Stimulated activated naive CD8-positive, alpha-beta T cell treated with anti-CD3 and anti-CD28 coated beads, Interleukin-15, amount 100 ng/mL, for 72 hours (primary cell): ENCODE measurements around the gene PGM1.
A peak's percentile ranks its signal among the peaks of the same experiment; 100 is the strongest.

Source experiments
- ATAC-seq: fragments of 150-1000 bp; cut with Tn5 transposase; 2 replicates; pipeline ENCODE4 v1.10.0; 2021; ENCODE audit warnings: mild to moderate bottlenecking, moderate library complexity
- DNase-seq, 2 donors: peaks; one replicate each; pipeline ENCODE4 v3.0.0; 2021 to 2022
- H3K27ac Mint-ChIP-seq, 2 donors: one replicate each; pipeline ENCODE4 v1.8.0; 2022; ENCODE audit warnings: mild to moderate bottlenecking in 2 of 2, mixed read lengths in 2 of 2, moderate library complexity in 2 of 2
- H3K27me3 Mint-ChIP-seq: one replicate; pipeline ENCODE4 v1.8.0; 2022; ENCODE audit warnings: mixed read lengths
- H3K4me1 Mint-ChIP-seq: one replicate; pipeline ENCODE4 v1.8.0; 2022; ENCODE audit warnings: mild to moderate bottlenecking, mixed read lengths
- H3K4me3 Mint-ChIP-seq, 2 donors: one replicate each; pipeline ENCODE4 v1.8.0; 2022; ENCODE audit warnings: mild to moderate bottlenecking in 2 of 2, mixed read lengths in 2 of 2, moderate library complexity in 1 of 2
- H3K9me3 Mint-ChIP-seq, 2 donors: one replicate each; pipeline ENCODE4 v1.8.0; 2022; ENCODE audit warnings: mixed read lengths in 2 of 2

The PGM1 gene

DNA sequence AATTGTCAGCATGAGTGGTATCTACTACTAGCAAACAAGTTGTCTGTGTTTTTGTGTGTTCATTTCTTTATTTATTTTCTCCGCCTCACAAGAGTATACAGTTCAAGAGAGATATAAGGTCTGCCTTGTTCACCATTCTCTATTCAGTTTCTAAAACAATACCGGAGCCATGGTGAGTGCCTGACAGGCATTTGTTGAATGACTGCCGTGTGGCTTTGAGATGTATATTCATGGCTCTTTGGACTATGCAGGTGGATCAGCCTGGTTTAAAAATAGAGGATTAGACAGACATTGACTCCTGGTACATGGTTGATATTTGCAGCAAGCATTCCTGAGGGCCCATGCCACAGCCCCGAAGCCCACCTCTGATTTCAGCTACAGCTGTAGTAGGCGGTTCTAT lies 89.7 kb downstream of the PGM1 start:
- H3K4me1 Mint-ChIP-seq: no peaks in the 10 kb centered on the region
- H3K27me3 Mint-ChIP-seq: peaks cover 16% of the 10 kb centered on the region
- ATAC-seq (no peak), DNase-seq (no peak)
- no peak overlapping the region for H3K4me3 Mint-ChIP-seq
- H3K9me3 Mint-ChIP-seq: peaks cover 0 to 10% of the 10 kb centered on the region in 2 donors
- no peak overlapping the region for H3K27ac Mint-ChIP-seq

DNA sequence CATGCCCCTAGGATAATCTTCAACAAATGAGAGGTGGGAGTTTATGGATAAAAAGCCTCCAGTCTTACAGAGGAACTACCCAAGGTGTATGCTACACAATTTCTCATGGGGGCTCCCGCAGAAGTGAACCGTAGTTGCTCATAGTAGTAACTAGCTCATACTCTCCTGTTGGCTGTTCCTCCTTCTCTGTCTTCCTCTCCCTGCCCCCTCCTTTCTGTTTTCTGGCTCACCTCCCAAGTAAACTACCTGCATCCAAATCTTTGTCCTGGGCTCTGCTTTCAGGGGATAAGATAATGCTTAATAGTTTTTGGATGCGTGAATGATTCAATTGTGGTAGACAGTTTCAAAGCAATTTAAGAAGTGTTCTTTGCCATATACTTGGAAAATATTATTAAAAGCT lies 90.5 kb downstream of the PGM1 start:
- Mint-ChIP-seq H3K4me1 (no peaks in the 10 kb centered on the region), H3K27ac (no peak overlapping the region), H3K9me3 (peaks cover 0 to 10% of the 10 kb centered on the region in 2 donors), H3K27me3 (peaks cover 18% of the 10 kb centered on the region), H3K4me3 (no peak overlapping the region)
- DNase-seq (no peak), ATAC-seq (no peak)

DNA sequence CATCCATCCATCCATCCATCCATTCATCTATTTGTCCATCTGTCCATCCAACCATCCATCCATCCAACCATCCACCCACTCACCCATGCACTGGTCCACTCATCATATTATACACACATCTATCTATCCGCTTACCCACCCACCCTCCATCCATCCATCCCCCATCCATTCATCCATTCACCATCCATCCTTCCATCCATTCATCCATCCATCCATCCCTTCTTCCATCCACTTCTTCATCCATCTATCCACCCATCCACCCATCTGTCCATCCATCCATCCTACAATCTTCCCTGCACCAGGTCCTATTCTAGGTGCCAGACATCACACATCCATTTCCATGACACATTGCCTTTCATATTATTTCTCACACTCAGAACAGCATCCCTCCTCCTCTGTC lies 93.5 kb downstream of the PGM1 start:
- H3K9me3 Mint-ChIP-seq: no peaks in the 10 kb centered on the region
- DNase-seq (no peak), ATAC-seq (no peak)
- no peak overlapping the region for H3K4me3 Mint-ChIP-seq
- H3K27ac Mint-ChIP-seq: no peak overlapping the region
- peaks cover 18% of the 10 kb centered on the region for H3K27me3 Mint-ChIP-seq
- H3K4me1 Mint-ChIP-seq: no peaks in the 10 kb centered on the region

DNA sequence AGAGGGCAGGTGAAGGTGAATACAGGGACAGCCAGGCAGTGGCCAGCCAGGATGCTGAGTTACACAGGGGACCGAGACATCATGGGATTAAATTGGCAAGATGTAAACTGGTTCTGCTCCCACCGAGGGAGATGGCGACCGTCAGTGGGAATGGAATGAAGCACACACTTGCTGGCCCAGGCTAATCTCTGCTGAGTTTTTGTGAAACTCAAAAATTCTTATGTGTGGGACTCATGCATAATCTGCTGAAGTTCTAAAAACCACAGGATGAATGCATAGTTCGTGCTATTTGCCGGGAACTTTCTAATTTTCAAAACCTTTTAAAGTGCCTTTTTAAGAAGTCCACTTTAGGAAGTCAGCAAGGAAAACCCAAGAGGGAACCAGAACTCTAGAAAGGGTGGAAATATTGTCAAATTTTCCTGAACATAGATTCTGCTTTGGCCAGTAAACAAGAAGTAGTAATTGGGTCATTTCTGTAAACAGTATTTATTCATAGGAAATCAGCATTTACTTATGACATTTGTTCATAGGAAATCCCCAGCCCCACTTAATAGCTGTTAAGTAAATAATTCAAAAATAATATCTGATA lies 95.2 kb downstream of the PGM1 start:
- Mint-ChIP-seq H3K4me1 (no peaks in the 10 kb centered on the region), H3K27me3 (peaks cover 18% of the 10 kb centered on the region), H3K4me3 (no peak overlapping the region), H3K9me3 (no peaks in the 10 kb centered on the region), H3K27ac (no peak overlapping the region)
- DNase-seq: no peak
- no peak for ATAC-seq

DNA sequence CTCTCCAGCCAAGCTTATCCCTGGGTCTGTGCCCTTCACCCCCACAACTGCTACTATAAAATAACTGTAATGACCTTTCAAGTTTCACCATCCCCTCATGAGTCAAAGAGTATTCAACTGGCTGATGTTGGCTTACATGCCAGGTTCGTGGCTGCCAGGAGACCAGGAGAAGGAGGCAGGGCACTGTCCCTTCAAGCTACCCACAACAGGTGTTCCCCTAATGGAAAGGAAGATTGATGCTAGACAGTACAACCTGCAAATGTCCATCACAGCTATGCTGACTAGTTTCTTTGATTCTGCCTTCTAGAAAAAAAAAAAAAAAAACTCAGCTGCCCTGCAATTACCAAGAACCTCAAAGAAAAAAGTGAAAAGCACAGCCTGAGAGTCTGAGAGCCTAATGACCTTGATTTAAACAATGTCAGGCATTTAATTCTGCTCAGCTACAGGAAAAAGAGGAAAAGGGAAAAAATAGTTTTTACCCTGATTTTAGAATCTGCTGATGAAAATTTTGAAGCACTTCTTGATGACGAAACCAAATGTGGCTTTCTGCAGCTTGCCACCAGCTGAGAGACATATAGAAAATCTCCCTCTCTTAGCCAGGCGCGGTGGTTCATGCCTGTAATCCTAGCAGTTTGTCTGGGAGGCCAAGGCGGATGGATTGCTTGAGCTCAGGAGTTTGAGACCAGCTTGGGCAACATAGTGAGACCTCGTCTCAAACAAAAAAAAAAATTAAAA lies 97.9 kb downstream of the PGM1 start:
- Mint-ChIP-seq H3K4me1 (no peaks in the 10 kb centered on the region), H3K4me3 (no peak overlapping the region), H3K27me3 (peaks cover 18% of the 10 kb centered on the region), H3K9me3 (no peaks in the 10 kb centered on the region), H3K27ac (no peak overlapping the region)
- DNase-seq (no peak), ATAC-seq (no peak)

DNA sequence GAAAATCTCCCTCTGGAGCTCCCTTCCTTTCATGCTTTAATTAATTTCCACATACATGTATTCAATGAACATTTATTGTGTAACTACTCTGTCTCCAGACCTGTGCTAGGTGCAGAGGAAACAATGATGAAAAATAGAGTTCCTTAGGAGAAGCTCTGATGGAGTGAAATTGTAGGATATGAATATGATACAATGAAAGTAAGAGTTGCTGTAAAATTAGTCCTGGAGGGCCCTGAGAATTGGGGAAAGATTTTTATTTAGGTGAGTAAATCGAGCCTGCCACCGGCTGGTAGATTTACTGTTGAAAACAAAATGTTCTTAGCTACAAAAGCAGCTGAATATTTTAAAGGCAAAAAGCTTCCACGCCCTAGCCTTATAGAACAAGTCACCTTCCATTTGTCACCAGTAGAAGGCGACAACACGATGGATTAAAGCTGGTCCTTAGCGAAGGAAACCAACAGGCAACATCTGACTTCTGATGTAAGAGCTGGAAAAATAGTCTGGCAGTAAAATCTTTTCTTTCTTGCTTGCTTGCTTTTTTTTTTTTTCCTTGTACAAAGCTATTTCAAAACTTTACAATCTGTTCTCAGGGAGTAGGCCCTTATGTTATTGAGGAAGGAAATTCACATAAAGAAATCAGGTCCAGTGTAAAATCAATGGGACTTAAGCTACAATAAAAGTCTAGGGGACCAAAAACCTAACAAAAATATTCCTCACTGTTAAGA lies 98.7 kb downstream of the PGM1 start:
- DNase-seq (peak; percentile 23 to 37), ATAC-seq (peak; percentile 83)
- Mint-ChIP-seq H3K4me1 (no peaks in the 10 kb centered on the region), H3K4me3 (no peak overlapping the region), H3K27ac (peak overlapping the region in 1 of 2 donors; percentile 49), H3K27me3 (peaks cover 14% of the 10 kb centered on the region), H3K9me3 (no peaks in the 10 kb centered on the region)

DNA sequence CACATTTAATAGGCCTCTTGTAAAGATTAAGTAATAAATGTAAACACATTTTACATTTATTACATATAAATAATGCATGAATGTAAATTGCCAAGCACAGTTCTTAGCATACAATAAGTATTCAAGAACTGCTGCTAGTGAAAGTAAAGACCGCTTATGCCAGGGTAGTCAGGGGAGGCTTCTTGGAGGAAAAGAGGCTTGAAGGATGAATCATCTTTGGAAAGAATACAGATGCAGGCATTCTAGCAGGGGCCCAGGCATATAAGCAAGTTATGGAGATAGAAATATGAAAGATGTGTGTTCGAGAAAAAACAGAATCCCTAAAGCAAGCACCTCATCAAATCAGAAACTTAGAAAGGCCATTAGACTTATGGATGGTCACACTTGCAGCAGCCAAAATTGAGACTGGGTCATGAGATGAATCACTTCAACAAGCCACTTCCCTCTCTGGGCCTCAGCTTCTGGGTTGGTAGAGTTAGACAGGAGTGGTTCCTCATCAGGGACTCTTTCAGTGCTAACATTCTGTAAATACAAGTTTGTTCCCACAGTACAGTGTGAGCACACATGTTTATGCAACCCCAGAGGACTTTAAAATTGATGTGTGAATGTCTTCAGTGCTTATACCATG lies 100.8 kb downstream of the PGM1 start:
- DNase-seq: no peak

DNA sequence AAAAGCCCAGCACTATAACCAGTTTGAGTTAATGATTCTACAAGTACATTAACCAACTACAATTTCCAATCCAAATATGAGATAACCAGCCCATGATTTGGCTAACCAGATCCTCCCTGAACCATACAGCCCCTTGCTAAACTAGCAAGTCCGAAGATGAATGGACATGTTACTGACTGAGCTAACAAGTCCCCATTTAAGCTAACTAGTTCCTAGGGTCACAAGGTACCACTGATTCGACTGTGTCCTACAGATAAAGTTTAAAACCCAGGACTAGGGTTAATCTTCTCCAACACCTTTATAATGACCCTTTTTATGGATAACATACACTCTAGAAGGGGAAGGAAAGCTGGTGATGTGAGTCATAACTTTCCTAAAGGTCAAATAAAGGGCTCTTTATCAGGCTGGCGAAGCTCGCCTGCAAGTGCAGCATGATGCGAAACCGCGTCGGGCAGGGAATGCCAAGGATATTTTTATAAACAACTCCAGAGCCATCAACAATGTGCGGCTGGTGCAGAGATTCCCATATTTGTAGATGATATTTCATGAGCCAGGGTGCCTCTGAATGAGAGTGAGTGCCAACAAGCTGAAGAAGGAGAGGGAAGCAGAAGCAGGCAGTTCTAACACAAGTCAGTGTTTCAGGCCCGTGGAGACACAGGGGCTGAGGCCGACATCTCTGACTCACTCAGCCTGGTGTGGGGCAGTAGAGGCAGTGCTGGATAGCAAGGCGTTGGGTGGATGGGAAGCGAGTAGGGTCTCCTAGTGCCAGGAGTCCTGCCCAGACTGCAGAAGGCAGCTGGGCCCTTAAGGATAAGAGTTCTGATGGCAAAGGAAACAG lies 105.0 kb downstream of the PGM1 start:
- Mint-ChIP-seq H3K27ac (peak overlapping the region in 1 of 2 donors; percentile 44), H3K4me3 (no peak overlapping the region), H3K27me3 (peaks cover 8% of the 10 kb centered on the region), H3K9me3 (no peaks in the 10 kb centered on the region), H3K4me1 (no peaks in the 10 kb centered on the region)
- no peak for DNase-seq
- ATAC-seq: no peak

More for the DNA sequence above, 100.8 kb downstream of the PGM1 start:
- ATAC-seq: peak; percentile 29
- H3K4me1 Mint-ChIP-seq: no peaks in the 10 kb centered on the region
- H3K4me3 Mint-ChIP-seq: no peak overlapping the region
- no peaks in the 10 kb centered on the region for H3K27me3 Mint-ChIP-seq
- no peaks in the 10 kb centered on the region for H3K9me3 Mint-ChIP-seq
- no peak overlapping the region for H3K27ac Mint-ChIP-seq

DNA sequence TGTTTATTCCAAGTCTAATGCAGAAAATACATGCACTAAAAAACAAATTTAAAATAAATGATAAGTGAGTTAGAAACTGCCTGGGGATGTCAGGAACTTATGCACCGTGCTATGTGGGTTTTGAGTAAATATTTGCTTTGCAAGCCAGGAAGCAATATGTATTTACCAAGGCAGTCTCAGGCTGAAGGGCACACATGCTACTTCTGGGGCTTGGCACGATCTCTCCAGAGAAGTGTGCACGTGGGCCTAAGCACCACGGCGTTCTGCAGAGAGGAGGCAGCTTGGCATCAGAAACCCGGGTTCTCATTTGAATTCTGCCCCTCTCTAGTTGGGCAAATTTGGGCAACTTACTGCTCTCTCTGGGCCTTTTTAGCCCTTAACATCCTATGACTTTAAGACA lies 108.0 kb downstream of the PGM1 start:
- no peak for ATAC-seq
- no peaks in the 10 kb centered on the region for H3K4me1 Mint-ChIP-seq
- no peaks in the 10 kb centered on the region for H3K9me3 Mint-ChIP-seq
- no peak overlapping the region for H3K27ac Mint-ChIP-seq
- peaks cover 25% of the 10 kb centered on the region for H3K27me3 Mint-ChIP-seq
- no peak for DNase-seq
- no peak overlapping the region for H3K4me3 Mint-ChIP-seq

DNA sequence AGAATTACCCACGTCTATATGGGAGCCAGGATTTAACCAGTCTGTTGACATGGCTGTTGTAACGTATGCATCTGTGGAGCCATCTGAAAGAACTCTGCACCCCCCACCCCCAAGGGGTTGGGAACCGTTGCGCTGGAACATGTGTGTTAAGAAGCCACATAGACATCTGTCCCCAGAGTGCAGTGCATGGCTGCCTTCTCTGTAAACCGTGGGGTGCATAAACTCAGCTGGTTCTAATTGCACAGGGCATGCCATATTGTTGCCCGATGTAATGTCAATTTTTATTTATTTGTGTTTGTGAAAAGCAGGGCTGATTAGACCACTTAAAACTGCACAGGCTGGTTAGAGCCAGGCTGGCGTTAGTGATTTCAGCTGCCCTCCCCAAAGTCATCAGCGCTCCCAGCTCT lies 110.5 kb downstream of the PGM1 start:
- Mint-ChIP-seq H3K27ac (no peak overlapping the region), H3K9me3 (no peaks in the 10 kb centered on the region), H3K27me3 (peaks cover 50% of the 10 kb centered on the region), H3K4me1 (no peaks in the 10 kb centered on the region), H3K4me3 (no peak overlapping the region)
- no peak for DNase-seq
- ATAC-seq: no peak

DNA sequence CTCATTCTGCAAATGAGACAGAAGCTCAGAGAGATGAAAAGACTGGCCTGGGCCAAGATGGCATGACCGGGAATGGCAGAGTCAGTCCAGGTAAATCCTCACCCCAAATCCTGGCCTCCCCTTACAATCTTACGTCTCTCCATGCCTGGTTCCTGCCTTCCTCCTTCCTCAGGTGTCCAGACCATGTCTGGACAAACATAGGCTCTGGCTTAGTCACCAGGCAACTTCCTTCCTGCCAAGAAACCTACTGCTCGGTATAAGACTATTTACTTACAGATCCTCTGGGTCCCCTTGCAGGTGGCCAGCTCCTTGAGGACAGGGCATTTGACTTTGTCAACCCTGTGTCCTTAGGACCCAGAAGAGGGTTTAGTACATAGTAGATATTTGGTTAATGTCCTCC lies 111.2 kb downstream of the PGM1 start:
- no peak overlapping the region for H3K4me3 Mint-ChIP-seq
- H3K4me1 Mint-ChIP-seq: no peaks in the 10 kb centered on the region
- no peaks in the 10 kb centered on the region for H3K9me3 Mint-ChIP-seq
- peaks cover 57% of the 10 kb centered on the region for H3K27me3 Mint-ChIP-seq
- ATAC-seq: no peak
- DNase-seq: no peak
- no peak overlapping the region for H3K27ac Mint-ChIP-seq

DNA sequence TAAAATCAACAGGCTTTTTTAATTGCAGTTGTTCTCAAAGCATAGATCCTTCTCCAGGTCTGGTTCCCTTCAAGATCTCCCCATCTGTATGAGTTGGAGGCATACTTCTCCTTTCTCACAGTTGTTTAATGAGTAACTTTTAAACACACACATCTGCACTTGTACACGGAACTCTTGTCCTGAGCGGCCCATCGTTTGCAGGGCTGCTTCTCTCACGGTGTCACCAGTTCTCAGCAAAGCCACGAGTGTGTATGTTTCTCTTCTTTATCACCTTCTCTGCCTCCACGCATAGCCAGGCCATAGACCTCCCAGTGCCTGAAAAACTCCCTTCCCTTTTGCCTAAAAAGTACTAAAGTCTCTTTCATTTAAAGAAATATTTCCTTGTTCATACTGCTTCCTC lies 111.9 kb downstream of the PGM1 start:
- Mint-ChIP-seq H3K27ac (no peak overlapping the region), H3K4me3 (no peak overlapping the region), H3K27me3 (peaks cover 59% of the 10 kb centered on the region), H3K4me1 (no peaks in the 10 kb centered on the region), H3K9me3 (no peaks in the 10 kb centered on the region)
- no peak for ATAC-seq
- no peak for DNase-seq

DNA sequence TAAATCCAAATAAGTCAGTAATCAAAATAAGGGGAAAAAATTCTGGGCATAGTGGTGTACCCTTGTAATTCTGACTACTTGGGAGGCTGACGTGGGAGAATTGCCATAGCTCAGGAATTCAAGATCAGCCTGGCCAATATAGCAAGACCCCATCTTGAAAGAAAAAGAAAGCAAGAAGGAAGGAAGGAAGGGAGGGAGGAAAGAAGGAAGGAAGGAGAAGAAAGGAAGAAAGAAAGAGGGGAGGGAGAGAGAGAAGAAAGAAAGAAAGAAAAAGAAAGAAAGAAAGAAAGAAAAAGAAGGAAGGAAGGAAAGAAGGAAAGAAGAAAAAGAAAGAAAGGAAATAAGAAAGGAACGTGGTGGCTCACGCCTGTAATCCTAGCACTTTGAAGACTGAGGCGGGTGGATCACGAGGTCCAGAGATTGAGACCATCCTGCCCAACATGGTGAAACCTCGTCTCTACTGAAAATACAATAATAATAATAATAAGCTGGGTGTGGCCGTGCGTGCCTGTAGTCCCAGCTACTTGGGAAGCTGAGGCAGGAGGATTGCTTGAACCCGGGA lies 116.1 kb downstream of the PGM1 start:
- Mint-ChIP-seq H3K4me1 (no peaks in the 10 kb centered on the region), H3K4me3 (no peak overlapping the region), H3K27ac (no peak overlapping the region), H3K27me3 (peaks cover 58% of the 10 kb centered on the region), H3K9me3 (no peaks in the 10 kb centered on the region)
- DNase-seq: no peak
- ATAC-seq: no peak
